ENCODE data around the gene AGBL5. TPM values are rescaled to one million over a fixed set of nuclear protein-coding genes. Genes with fewer than 3 reads are reported as not detected.

The AGBL5 gene
- polyA plus RNA-seq, 3 donors from 2014 or later: 7.7 to 10.2 (median 8.9) TPM

DNA sequence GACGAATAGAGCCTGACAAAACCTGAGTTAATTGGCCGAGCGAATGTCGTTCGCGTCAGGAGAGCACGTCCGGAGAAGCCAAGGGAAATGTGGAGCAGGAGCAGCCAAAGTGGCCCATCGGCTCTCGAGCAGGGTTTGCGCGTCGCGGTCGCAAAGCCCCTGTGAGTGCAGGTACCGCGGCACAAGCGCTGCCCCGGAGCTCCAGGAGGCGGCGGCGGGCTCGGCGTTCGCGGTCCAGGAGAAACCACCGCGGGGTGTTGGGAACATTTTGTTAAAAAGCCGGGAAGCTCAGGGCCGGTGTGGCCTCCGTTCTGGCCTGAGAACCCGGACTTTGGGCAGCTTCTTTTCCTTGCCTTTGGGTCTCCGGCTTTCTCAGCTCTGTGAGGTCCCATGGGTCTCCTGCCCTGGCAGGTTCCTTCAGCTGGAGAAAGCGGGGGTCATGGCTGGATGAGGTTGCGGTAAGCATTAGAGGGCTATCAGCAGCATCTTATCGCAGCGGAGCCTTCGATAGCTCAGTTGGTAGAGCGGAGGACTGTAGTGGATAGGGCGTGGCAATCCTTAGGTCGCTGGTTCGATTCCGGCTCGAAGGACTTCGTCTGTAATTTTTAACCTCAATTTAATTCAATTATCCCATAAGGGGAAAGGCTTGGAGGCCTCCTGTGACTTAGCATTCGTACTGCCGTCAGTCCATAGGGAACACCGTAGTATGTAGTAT is 1.0 kb upstream of the AGBL5 start:
- H3K4me1 Mint-ChIP-seq: peaks cover 22 to 28% of the 10 kb centered on the region in 2 donors
- peaks cover 0 to 11% (median 5%) of the 10 kb centered on the region in 6 donors for H3K9me3 Mint-ChIP-seq
- peak; percentile 92 to 93 (median 92) for DNase-seq
- H3K36me3 Mint-ChIP-seq: peaks cover under 1 to 8% (median 6%) of the 10 kb centered on the region in 3 donors
- H3K27me3 Mint-ChIP-seq (ENCODE audit: low read depth in 3 of 3): peaks cover 22 to 30% (median 22%) of the 10 kb centered on the region in 3 donors
- peak overlapping the region; percentile 94 to 100 (median 97) for H3K4me3 Mint-ChIP-seq
- H3K27ac Mint-ChIP-seq: peak overlapping the region; percentile 96 to 99 (median 98)

DNA sequence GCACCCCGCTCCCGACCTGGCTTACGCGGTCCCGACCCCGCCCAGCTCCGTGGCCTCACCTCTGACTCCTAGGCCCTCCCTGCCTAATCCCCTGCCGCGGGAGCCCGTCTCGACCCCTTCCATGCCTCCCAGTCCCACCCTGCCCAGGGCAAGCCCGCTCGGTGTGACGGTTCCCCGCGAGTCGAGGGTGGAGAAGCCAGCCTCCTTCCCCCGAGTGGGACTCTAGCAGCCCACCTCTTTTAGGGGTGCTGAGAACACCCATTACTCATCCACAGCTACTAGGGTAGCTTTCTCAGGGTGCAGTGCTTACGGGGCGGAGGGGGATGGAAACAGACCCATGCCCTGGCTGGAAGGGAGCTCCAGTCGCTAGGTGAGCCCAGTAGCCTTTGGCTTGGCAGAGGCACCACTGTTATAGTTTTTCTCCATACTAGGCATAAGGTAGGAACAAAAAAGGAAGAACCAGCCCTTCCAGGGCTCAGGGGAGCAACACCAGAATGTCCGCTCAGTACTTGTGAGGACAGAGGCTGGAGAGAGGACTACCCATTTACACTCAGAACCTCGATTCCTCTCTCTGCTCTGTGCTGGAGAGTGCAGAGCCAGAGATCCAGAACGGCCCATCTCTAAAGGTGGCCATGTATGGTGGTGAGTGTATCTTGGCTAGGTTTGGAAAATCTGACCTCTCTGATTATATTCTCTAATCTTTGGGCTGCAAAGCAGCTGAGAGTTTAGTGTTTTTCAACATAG is 606 bp downstream of the AGBL5 start:
- Mint-ChIP-seq H3K27me3 (ENCODE audit: low read depth in 3 of 3) (peaks cover 22 to 29% (median 24%) of the 10 kb centered on the region in 3 donors), H3K4me3 (peak overlapping the region; percentile 85 to 100 (median 89)), H3K27ac (peak overlapping the region in 5 of 6 donors; percentile 69 to 96 (median 81)), H3K36me3 (peaks cover 3 to 11% (median 8%) of the 10 kb centered on the region in 3 donors), H3K4me1 (peaks cover 22 to 28% of the 10 kb centered on the region in 2 donors), H3K9me3 (peaks cover 0 to 11% (median 5%) of the 10 kb centered on the region in 6 donors)
- DNase-seq: no peak

DNA sequence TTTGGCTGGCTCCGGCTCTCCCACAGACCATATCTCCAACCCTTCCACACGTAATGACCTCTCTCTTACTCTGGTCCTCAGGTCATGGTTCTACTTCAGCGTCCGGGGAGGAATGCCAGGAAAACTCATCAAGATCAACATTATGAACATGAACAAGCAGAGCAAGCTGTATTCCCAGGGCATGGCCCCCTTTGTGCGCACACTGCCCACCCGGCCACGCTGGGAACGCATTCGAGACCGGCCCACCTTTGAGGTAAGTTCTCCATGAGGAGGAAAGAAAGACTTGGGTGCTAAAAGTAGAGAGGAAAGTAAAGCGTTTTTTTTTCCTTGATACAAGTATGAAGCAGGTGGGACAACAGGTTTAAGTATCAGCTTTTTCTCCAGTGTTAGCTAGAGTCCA is 1.9 kb downstream of the AGBL5 start:
- H3K4me3 Mint-ChIP-seq: peak overlapping the region; percentile 14 to 94 (median 51)
- peaks cover 0 to 11% (median 5%) of the 10 kb centered on the region in 6 donors for H3K9me3 Mint-ChIP-seq
- H3K4me1 Mint-ChIP-seq: peaks cover 21 to 28% of the 10 kb centered on the region in 2 donors
- H3K36me3 Mint-ChIP-seq: peaks cover 3 to 11% (median 8%) of the 10 kb centered on the region in 3 donors
- no peak for DNase-seq
- peak overlapping the region in 2 of 6 donors; percentile 65 to 69 for H3K27ac Mint-ChIP-seq
- H3K27me3 Mint-ChIP-seq (ENCODE audit: low read depth in 3 of 3): peaks cover 22 to 29% (median 24%) of the 10 kb centered on the region in 3 donors

DNA sequence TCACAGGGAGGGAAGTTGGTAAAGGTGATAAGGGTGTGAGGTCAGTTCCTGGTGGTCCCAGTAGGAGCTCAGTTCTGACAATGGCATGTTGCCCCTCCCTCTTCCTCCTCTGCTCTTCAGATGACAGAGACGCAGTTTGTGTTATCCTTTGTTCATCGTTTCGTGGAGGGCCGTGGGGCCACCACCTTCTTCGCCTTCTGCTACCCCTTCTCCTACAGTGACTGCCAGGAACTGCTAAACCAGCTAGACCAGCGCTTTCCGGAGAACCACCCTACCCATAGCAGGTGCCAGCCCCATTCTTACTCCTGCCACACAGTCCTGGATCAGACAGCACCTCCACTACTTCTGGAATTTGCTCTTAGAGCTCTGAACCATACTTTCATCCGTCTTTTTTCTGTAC is 2.3 kb downstream of the AGBL5 start:
- peak overlapping the region in 1 of 5 donors; percentile 1 for H3K4me3 Mint-ChIP-seq
- H3K9me3 Mint-ChIP-seq: peaks cover 0 to 11% (median 5%) of the 10 kb centered on the region in 6 donors
- H3K36me3 Mint-ChIP-seq: peaks cover 3 to 11% (median 8%) of the 10 kb centered on the region in 3 donors
- no peak for DNase-seq
- H3K27ac Mint-ChIP-seq: no peak overlapping the region
- H3K4me1 Mint-ChIP-seq: peaks cover 20 to 28% of the 10 kb centered on the region in 2 donors
- peaks cover 22 to 28% (median 24%) of the 10 kb centered on the region in 3 donors for H3K27me3 Mint-ChIP-seq (ENCODE audit: low read depth in 3 of 3)

DNA sequence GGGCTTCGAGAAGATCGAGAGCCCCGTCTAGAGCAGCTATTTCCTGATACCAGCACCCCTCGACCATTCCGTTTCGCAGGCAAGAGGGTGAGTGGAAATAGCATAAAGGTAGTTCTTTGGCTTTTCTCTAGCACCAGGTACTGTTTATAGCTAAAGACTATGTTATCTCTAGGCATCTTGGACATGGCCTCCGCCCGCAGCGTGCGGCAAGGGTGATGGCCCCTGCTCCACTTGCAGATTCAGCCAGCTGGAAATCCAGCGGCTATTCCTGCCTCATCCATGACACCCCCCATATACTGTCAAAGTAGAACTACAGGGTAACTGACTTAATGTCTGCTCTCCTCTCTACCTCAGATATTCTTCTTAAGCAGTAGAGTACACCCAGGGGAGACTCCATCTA is 3.3 kb downstream of the AGBL5 start:
- no peak overlapping the region for H3K4me3 Mint-ChIP-seq
- peaks cover 0 to 11% (median 5%) of the 10 kb centered on the region in 6 donors for H3K9me3 Mint-ChIP-seq
- H3K27me3 Mint-ChIP-seq (ENCODE audit: low read depth in 3 of 3): peaks cover 15 to 22% (median 18%) of the 10 kb centered on the region in 3 donors
- DNase-seq: no peak
- peaks cover 15 to 22% of the 10 kb centered on the region in 2 donors for H3K4me1 Mint-ChIP-seq
- H3K36me3 Mint-ChIP-seq: peaks cover 3 to 11% (median 8%) of the 10 kb centered on the region in 3 donors
- peak overlapping the region in 1 of 6 donors; percentile 2 for H3K27ac Mint-ChIP-seq

DNA sequence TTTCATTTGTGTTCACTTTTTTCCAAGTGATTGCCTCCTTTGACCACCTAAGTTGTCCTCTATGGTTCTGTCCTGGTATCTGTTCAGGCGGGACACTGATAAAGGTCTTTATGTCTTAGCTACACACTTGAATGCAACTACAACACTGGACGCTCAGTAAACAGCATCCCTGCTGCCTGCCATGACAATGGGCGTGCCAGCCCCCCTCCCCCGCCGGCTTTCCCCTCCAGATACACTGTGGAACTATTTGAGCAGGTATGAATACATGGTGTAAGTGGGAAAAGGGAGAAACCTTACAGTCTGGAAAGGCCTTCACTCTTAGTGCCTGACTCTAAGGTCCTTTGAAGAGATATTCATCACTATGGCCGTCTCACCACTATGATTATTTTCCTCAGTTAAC is 5.7 kb downstream of the AGBL5 start:
- Mint-ChIP-seq H3K27ac (no peak overlapping the region), H3K9me3 (no peaks in the 10 kb centered on the region), H3K4me3 (no peak overlapping the region), H3K36me3 (peaks cover 0 to 11% (median 3%) of the 10 kb centered on the region in 3 donors), H3K27me3 (ENCODE audit: low read depth in 3 of 3) (peaks cover 0 to 1% (median 1%) of the 10 kb centered on the region in 3 donors), H3K4me1 (peaks cover 4 to 5% of the 10 kb centered on the region in 2 donors)
- DNase-seq: no peak

DNA sequence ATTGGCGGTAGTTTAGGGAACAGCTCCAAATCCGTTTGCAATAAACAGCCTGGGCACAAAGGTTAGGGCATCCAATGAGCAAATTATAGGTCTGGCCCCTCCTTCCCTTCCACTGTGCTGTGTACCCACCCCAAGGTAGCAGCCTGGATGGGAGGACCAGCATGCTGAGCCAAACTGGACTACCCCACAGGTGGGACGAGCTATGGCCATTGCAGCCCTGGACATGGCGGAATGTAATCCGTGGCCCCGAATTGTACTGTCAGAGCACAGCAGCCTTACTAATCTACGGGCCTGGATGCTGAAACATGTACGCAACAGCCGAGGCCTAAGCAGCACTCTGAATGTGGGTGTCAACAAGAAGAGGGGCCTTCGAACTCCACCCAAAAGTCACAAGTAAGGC is 6.7 kb downstream of the AGBL5 start:
- no peak for DNase-seq
- Mint-ChIP-seq H3K4me3 (no peak overlapping the region), H3K4me1 (peaks cover 3 to 5% of the 10 kb centered on the region in 2 donors), H3K9me3 (no peaks in the 10 kb centered on the region), H3K36me3 (peaks cover 4 to 11% (median 7%) of the 10 kb centered on the region in 3 donors), H3K27me3 (ENCODE audit: low read depth in 3 of 3) (peaks cover 0 to 2% (median 1%) of the 10 kb centered on the region in 3 donors), H3K27ac (no peak overlapping the region)

DNA sequence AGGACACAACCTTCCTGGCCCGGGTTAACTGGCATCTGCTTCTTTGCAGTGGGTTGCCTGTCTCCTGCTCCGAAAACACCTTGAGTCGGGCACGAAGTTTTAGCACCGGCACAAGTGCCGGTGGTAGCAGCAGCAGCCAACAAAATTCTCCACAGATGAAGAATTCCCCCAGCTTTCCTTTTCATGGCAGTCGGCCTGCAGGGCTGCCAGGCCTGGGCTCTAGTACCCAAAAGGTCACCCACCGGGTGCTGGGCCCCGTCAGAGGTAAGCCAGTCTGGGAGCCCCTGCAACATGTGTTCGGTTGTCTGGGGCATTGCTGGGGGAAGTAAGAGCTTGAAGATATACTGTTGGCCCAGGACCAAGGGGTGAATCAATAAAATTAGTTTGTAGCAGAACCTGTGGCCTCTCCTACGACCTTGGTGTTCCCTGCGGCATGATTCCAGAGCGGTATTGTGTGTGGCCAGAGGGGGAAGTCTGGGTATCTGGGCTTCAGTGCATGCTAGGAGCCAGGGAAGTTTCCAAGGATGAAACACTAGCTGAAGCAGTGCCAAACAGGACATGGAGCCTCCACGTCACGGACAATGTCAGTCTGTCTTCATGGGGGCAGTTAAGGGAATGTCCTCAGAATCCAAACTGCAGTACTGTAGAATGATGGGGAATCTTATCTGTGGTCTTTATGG is 7.8 kb downstream of the AGBL5 start:
- DNase-seq: no peak
- Mint-ChIP-seq H3K4me1 (peaks cover 3 to 5% of the 10 kb centered on the region in 2 donors), H3K27me3 (ENCODE audit: low read depth in 3 of 3) (peaks cover 0 to 4% (median 1%) of the 10 kb centered on the region in 3 donors), H3K9me3 (no peaks in the 10 kb centered on the region), H3K4me3 (no peak overlapping the region), H3K27ac (no peak overlapping the region), H3K36me3 (peaks cover 4 to 11% (median 7%) of the 10 kb centered on the region in 3 donors)

DNA sequence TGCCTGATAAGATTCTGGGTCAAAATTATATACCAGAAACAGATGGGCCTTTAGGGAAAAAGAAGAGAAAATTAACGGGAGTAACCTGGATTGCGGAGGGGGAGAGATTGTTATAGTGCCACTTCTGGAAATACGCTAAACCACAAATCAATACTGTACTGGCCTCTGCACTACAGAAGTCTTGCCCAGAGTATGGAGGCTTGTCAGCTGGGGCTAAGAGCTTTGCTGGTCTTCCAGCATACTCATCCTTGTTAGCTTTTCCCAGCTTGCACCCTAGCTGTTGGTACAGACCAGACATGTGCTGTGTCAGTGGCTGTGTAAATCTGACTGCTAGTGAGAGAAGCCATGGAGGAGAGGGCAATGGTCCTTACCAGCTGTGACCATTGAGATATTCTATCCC is 8.9 kb downstream of the AGBL5 start:
- Mint-ChIP-seq H3K9me3 (no peaks in the 10 kb centered on the region), H3K4me1 (peaks cover 3 to 7% of the 10 kb centered on the region in 2 donors), H3K4me3 (no peak overlapping the region), H3K27ac (peak overlapping the region in 1 of 6 donors; percentile 23), H3K36me3 (peaks cover 4 to 8% (median 7%) of the 10 kb centered on the region in 3 donors), H3K27me3 (ENCODE audit: low read depth in 3 of 3) (peaks cover 0 to 4% (median 1%) of the 10 kb centered on the region in 3 donors)
- DNase-seq: no peak

DNA sequence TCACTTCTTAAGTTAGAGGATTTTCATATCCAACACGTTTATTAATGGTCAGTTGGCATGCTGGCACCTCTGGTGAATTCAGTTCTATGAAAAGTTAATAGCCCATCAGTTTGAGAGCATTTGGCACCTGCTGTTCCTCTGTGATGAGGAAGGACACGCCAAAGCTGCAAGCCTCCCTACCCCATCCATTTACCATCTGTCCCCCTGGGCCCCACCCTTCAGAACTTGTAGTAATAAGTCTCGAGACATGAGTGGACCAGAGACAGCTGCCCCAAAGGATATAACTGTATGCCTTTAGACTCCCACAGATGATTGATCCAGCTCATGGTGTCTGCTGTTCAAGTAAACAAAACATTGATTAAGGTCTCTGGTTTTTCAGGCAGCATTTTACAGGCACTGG is 13.7 kb downstream of the AGBL5 start:
- Mint-ChIP-seq H3K36me3 (peaks cover 8 to 21% (median 16%) of the 10 kb centered on the region in 3 donors), H3K4me3 (no peak overlapping the region), H3K27me3 (ENCODE audit: low read depth in 3 of 3) (peaks cover 0 to 4% (median 0%) of the 10 kb centered on the region in 3 donors), H3K4me1 (peaks cover 23 to 47% of the 10 kb centered on the region in 2 donors), H3K9me3 (no peaks in the 10 kb centered on the region), H3K27ac (no peak overlapping the region)
- DNase-seq: no peak

DNA sequence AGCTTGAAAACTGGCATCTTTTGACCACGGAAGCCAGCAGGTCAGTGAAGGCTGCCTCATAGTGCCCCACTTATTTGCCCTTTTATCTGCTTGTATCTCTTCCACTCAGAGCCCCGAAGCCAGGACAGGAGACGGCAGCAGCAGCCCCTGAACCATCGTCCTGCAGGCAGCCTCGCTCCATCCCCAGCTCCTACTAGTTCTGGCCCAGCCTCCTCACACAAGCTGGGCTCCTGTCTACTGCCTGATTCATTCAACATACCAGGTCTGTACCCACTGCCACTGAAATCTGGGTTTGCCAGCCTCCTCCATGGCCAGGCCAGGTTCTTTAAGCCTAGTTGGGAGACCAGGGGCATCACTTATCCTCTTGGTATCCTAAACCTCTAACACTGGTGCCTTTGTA is 15.9 kb downstream of the AGBL5 start:
- DNase-seq: no peak
- peaks cover 38 to 62% of the 10 kb centered on the region in 2 donors for H3K4me1 Mint-ChIP-seq
- peak overlapping the region in 3 of 6 donors; percentile 14 to 35 (median 32) for H3K27ac Mint-ChIP-seq
- H3K36me3 Mint-ChIP-seq: peaks cover 8 to 18% (median 16%) of the 10 kb centered on the region in 3 donors
- H3K9me3 Mint-ChIP-seq: peaks cover 0 to 2% (median 0%) of the 10 kb centered on the region in 6 donors
- peaks cover 0 to 4% (median 0%) of the 10 kb centered on the region in 3 donors for H3K27me3 Mint-ChIP-seq (ENCODE audit: low read depth in 3 of 3)
- H3K4me3 Mint-ChIP-seq: no peak overlapping the region

DNA sequence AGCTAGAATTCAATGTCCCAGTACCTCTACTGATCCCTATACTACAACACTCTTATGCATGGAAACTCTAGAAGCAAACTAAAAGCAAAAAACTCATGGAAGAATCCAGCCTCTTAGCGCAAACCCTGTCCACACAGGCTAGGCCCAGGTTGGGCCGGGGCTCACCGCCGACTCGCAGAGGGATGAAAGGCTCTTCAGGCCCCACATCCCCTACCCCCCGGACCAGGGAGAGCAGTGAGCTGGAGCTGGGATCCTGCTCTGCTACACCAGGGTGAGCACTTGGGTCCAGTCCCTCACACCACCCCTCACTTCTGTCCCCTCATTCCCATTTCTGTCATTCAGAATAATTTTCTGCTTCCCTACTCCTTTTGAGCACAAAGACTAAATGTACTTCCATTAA is 18.0 kb downstream of the AGBL5 start:
- Mint-ChIP-seq H3K36me3 (peaks cover 4 to 18% (median 12%) of the 10 kb centered on the region in 3 donors), H3K4me1 (peaks cover 52 to 78% of the 10 kb centered on the region in 2 donors), H3K9me3 (peaks cover 0 to 2% (median 0%) of the 10 kb centered on the region in 6 donors), H3K4me3 (peak overlapping the region in 4 of 5 donors; percentile 43 to 98 (median 70)), H3K27ac (peak overlapping the region; percentile 31 to 57 (median 50)), H3K27me3 (ENCODE audit: low read depth in 3 of 3) (no peaks in the 10 kb centered on the region)
- no peak for DNase-seq

DNA sequence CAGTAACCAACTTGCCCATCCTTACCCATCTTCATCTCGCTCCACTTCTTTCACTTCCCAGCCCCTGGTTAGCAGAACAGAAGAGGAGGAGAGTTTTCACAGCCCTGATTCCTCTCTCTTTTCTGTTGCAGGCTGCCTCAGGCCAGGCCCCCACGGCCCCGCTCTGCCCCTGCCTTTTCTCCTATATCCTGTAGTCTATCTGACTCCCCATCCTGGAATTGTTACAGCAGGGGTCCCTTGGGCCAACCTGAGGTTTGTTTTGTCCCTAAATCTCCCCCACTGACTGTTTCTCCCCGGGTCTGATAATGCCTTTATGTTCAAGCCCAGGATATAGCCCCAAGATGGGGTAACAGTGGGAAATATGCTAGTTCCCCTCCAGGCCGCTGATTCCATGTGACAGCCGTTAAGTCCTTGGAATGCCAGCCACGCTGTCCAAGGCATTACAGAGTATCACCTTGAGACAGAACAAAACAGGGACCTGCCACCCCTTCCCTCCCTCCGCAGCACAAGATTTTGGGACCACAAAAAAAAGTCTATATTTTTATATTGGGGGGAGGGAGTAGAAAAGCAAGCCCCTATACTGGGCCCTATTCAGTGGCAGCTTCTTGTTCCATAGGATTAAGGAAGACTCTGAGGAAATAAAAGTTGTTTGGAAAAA is 18.6 kb downstream of the AGBL5 start:
- Mint-ChIP-seq H3K9me3 (peaks cover 0 to 2% (median 0%) of the 10 kb centered on the region in 6 donors), H3K4me3 (peak overlapping the region; percentile 97 to 98 (median 98)), H3K4me1 (peaks cover 59 to 84% of the 10 kb centered on the region in 2 donors), H3K36me3 (peaks cover 4 to 18% (median 12%) of the 10 kb centered on the region in 3 donors), H3K27me3 (ENCODE audit: low read depth in 3 of 3) (no peaks in the 10 kb centered on the region), H3K27ac (peak overlapping the region; percentile 52 to 98 (median 96))
- no peak for DNase-seq
